Measurements from ENCODE around the gene C1QTNF6.

The C1QTNF6 gene

DNA sequence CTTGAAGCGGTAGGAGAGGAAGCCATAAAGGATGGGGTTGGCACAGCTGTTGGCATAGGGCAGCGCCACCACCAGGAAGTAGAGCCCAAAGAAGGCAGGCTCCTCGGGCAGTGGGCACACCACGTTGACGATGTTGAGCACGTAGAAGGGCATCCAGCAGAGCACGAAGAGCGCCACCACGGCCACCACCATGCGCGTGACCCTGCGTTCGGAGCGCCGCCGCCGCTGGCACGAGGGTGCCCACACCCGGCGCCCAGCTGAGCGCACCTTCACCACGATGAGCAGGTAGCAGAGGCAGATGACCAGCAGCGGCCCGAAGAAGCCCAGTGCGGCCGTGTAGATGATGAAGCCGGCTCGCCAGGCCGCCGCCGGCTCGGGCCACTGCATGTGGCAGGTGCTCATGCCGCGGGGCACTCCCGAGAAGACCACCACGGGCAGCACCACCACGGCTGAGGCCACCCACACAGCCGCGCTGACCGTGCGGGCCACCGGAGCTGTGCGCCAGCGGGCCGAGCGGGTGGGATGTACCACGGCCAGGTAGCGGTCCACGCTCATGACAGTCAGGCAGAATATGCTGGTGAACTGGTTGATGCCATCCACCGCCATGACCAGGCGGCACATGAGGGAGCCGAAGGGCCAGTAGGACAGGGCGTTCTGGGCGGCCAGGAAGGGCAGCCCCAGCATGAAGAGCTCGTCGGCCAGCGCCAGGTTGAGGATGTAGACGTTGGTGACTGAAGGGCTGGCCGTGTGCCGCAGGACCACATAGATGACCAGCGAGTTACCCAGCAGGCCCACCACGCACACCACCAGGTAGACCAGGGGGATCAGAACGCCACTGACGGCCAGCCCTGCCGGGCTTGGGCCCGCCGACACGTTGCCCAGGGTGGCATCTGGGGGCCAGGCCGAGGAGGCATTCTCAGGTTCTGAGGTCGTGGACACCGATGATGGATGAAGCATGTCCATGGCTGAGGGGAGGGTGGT is 19.1 kb upstream of the C1QTNF6 start:
- Histone ChIP-seq H3K27ac (ENCODE audit: insufficient read depth in 1 of 2, low read depth in 1 of 2, low read length in 2 of 2, poor library complexity in 1 of 2, severe bottlenecking in 2 of 2) (no peak overlapping the region), H3K27me3 (replicated peaks in 2 of 5; ENCODE audit: control insufficient read depth in 4 of 5, insufficient read depth in 5 of 5, low read length in 4 of 5) (no peaks in the 10 kb centered on the region), H3K4me1 (ENCODE audit: control extremely low read depth in 1 of 4, control insufficient read depth in 4 of 4, insufficient read depth in 4 of 4, low read length in 3 of 4) (peaks cover 0 to 1% (median under 1%) of the 10 kb centered on the region in 4 experiments), H3K36me3 (ENCODE audit: control insufficient read depth in 4 of 4, insufficient read depth in 4 of 4, low read length in 3 of 4) (no peaks in the 10 kb centered on the region), H3K9me3 (ENCODE audit: control extremely low read depth in 1 of 5, control insufficient read depth in 4 of 5, insufficient read depth in 2 of 5, low read depth in 1 of 5, low read length in 4 of 5) (no peaks in the 10 kb centered on the region), H3K4me3 (ENCODE audit: control insufficient read depth in 1 of 7, extremely low read depth in 1 of 7, insufficient read depth in 4 of 7, low read depth in 2 of 7, low read length in 6 of 7) (no peak overlapping the region)
- POLR2A ChIA-PET = no interaction called here
- no peak for DNase-seq
- whole genome bisulfite sequencing (ENCODE audit: insufficient coverage) = 92% methylated on average over 61 of the region's 71 CpGs
- CTCF ChIA-PET = interaction anchor here (0.6 to 2.5 kb wide), 4 partner anchors 8 to 125 kb away, joined by 3 to 8 read pairs (median 6); no protein-coding TSS in a partner anchor

DNA sequence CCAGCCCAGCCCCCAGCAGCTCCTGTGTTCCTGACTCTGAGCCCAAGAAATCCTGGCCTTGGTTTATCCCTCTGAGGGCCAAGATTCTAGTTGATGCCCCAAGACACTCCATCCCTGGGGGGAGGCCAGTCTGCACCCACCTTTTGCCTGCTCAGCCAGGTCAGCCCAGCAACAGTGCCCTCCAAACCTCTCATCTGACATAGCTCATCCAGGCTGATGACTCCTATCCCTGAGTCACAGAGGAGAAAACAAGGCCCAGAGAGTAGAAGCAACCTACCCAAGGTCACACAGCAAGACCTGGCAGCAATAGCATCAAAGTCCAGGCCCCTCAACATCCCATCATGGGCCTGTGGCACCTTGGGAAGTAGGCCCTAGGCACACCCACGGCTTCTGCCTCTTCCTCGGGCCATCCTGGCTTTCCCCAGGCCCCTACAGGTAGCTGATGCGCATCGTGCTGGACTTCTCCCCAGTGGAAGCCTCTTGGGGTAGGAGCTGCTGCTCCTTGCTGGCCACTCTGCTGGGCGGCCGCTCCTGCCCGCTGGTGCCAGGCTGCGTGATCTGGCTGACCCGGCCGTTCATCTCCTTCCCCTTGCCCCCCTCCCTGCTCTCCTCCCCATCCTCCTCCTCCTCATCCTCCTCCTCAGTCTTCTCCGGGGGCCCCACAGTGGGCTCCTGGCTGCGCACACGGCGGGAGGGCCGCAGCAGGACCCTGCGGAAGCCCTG is 18.2 kb upstream of the C1QTNF6 start:
- 92% methylated on average over 5 of the region's 16 CpGs for WGBS (ENCODE audit: insufficient coverage)
- H3K27me3 ChIP-seq (replicated peaks in 2 of 5; ENCODE audit: control insufficient read depth in 4 of 5, insufficient read depth in 5 of 5, low read length in 4 of 5) = no peaks in the 10 kb centered on the region
- CTCF ChIA-PET = interaction anchor here (0.6 to 2.5 kb wide), 8 partner anchors 8 to 126 kb away, joined by 3 to 8 read pairs (median 3); no protein-coding TSS in a partner anchor

DNA sequence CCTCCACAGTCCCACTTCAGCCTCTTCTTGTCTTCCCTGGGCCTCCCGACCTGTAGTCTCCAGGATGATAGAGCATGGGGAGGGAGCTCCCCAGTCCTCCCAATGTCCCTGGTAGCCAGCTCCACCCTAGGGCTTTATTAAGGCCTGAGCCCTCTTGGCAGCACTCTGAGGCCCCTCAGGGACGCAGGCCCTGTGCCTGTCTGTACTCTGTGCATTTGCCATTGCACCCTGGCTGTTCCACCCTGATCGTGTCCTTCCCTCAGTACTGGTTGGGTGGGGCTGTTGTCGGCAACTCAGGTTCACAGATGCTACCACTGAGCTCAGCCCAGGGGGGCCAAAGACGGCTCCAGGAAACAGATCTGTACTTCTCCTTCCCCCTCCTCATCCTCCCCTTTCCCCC is 17.0 kb upstream of the C1QTNF6 start:
- DNase-seq = no peak
- Histone ChIP-seq H3K27ac (ENCODE audit: insufficient read depth in 1 of 2, low read depth in 1 of 2, low read length in 2 of 2, poor library complexity in 1 of 2, severe bottlenecking in 2 of 2) (no peak overlapping the region), H3K4me3 (ENCODE audit: control insufficient read depth in 1 of 7, extremely low read depth in 1 of 7, insufficient read depth in 4 of 7, low read depth in 2 of 7, low read length in 6 of 7) (no peak overlapping the region), H3K36me3 (ENCODE audit: control insufficient read depth in 4 of 4, insufficient read depth in 4 of 4, low read length in 3 of 4) (no peaks in the 10 kb centered on the region), H3K4me1 (ENCODE audit: control extremely low read depth in 1 of 4, control insufficient read depth in 4 of 4, insufficient read depth in 4 of 4, low read length in 3 of 4) (peaks cover 0 to 8% (median 1%) of the 10 kb centered on the region in 4 experiments), H3K9me3 (ENCODE audit: control extremely low read depth in 1 of 5, control insufficient read depth in 4 of 5, insufficient read depth in 2 of 5, low read depth in 1 of 5, low read length in 4 of 5) (no peaks in the 10 kb centered on the region), H3K27me3 (replicated peaks in 2 of 5; ENCODE audit: control insufficient read depth in 4 of 5, insufficient read depth in 5 of 5, low read length in 4 of 5) (no peaks in the 10 kb centered on the region)
- POLR2A ChIA-PET = no interaction called here
- CTCF ChIA-PET = interaction anchor here (0.9 to 2.5 kb wide), 5 partner anchors 10 to 42 kb away, joined by 3 to 8 read pairs (median 3); no protein-coding TSS in a partner anchor
- 93% methylated on average over 5 of the region's 5 CpGs for WGBS (ENCODE audit: insufficient coverage)

More for the DNA sequence above, 18.2 kb upstream of the C1QTNF6 start:
- POLR2A ChIA-PET = no interaction called here
- H3K9me3 ChIP-seq (ENCODE audit: control extremely low read depth in 1 of 5, control insufficient read depth in 4 of 5, insufficient read depth in 2 of 5, low read depth in 1 of 5, low read length in 4 of 5) = no peaks in the 10 kb centered on the region
- no peak for DNase-seq
- H3K27ac ChIP-seq (ENCODE audit: insufficient read depth in 1 of 2, low read depth in 1 of 2, low read length in 2 of 2, poor library complexity in 1 of 2, severe bottlenecking in 2 of 2) = no peak overlapping the region
- peaks cover 0 to 5% (median under 1%) of the 10 kb centered on the region in 4 experiments for H3K4me1 ChIP-seq (ENCODE audit: control extremely low read depth in 1 of 4, control insufficient read depth in 4 of 4, insufficient read depth in 4 of 4, low read length in 3 of 4)
- H3K36me3 ChIP-seq (ENCODE audit: control insufficient read depth in 4 of 4, insufficient read depth in 4 of 4, low read length in 3 of 4) = no peaks in the 10 kb centered on the region
- H3K4me3 ChIP-seq (ENCODE audit: control insufficient read depth in 1 of 7, extremely low read depth in 1 of 7, insufficient read depth in 4 of 7, low read depth in 2 of 7, low read length in 6 of 7) = no peak overlapping the region

DNA sequence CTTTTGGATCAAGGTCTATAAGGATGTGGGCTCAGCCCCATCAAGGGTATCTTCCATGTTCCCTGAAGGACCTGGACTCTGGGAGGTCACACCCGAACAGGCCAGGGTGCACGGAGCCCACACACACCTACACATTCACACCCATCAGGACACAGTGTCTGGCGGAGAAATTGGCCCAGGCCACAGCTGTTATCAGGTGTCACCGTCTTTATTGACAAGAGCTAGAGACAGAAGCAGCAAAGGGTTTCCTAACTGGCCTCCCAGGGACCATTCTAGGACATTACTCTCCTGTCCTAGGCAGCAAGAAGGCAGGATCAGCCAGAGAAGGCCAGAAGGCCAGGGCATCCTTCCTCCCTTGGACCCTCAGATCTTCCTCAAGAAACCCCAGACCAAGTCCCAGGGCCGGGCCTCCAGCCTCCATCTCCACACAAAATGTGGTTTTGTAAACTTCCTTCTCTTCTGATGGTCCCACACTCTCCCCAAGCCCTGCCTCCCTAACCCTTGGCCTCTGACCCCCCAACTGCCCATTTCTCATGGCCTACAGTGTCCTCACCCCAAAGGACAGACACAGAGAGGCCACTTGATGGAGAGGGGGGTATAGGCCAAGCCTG is 16.1 kb upstream of the C1QTNF6 start:
- ChIA-PET CTCF (no interaction called here), POLR2A (no interaction called here)
- no peak overlapping the region for H3K27ac ChIP-seq (ENCODE audit: insufficient read depth in 1 of 2, low read depth in 1 of 2, low read length in 2 of 2, poor library complexity in 1 of 2, severe bottlenecking in 2 of 2)
- WGBS (ENCODE audit: insufficient coverage) = 88% methylated on average over 5 of the region's 5 CpGs
- peaks cover 0 to 13% (median 7%) of the 10 kb centered on the region in 4 experiments for H3K4me1 ChIP-seq (ENCODE audit: control extremely low read depth in 1 of 4, control insufficient read depth in 4 of 4, insufficient read depth in 4 of 4, low read length in 3 of 4)
- H3K27me3 ChIP-seq (replicated peaks in 2 of 5; ENCODE audit: control insufficient read depth in 4 of 5, insufficient read depth in 5 of 5, low read length in 4 of 5) = no peaks in the 10 kb centered on the region
- DNase-seq = no peak
- H3K36me3 ChIP-seq (ENCODE audit: control insufficient read depth in 4 of 4, insufficient read depth in 4 of 4, low read length in 3 of 4) = no peaks in the 10 kb centered on the region
- no peaks in the 10 kb centered on the region for H3K9me3 ChIP-seq (ENCODE audit: control extremely low read depth in 1 of 5, control insufficient read depth in 4 of 5, insufficient read depth in 2 of 5, low read depth in 1 of 5, low read length in 4 of 5)
- no peak overlapping the region for H3K4me3 ChIP-seq (ENCODE audit: control insufficient read depth in 1 of 7, extremely low read depth in 1 of 7, insufficient read depth in 4 of 7, low read depth in 2 of 7, low read length in 6 of 7)

DNA sequence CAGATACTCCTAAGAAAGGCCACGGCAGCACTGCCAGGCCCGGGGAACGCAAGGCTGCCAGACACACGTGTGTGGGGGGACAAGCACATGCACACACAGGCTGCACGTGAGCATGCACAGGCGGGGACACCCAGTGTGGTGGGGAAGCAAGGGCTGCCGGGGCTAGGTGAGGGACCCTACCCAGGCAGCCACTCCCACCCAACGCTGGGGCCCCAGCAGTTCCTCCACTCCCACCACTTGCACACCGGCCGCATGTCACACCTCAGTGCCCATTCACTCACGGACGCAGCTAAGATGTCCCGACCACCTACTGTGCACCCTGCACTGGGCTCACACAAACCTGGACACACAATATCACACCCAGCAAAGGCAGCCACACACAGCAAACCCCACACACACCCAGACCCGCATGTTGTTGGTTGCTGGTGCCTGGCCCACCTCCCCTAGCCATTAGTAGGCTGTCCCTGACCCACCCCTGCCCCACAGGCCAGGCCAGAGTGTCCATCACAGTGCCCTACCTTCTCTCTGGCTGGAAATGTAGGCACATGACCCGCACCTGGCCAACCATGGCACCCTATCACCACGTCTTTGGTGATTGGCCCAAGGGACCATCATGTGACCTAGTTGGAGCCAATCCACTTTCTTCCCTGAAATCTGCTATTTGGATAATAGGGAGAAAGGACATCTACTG is 15.5 kb upstream of the C1QTNF6 start:
- WGBS (ENCODE audit: insufficient coverage) = 91% methylated on average over 15 of the region's 16 CpGs
- POLR2A ChIA-PET = no interaction called here
- H3K27me3 ChIP-seq (replicated peaks in 2 of 5; ENCODE audit: control insufficient read depth in 4 of 5, insufficient read depth in 5 of 5, low read length in 4 of 5) = no peaks in the 10 kb centered on the region
- no peak overlapping the region for H3K4me3 ChIP-seq (ENCODE audit: control insufficient read depth in 1 of 7, extremely low read depth in 1 of 7, insufficient read depth in 4 of 7, low read depth in 2 of 7, low read length in 6 of 7)
- peaks cover 0 to 18% (median 12%) of the 10 kb centered on the region in 4 experiments for H3K4me1 ChIP-seq (ENCODE audit: control extremely low read depth in 1 of 4, control insufficient read depth in 4 of 4, insufficient read depth in 4 of 4, low read length in 3 of 4)
- no peak overlapping the region for H3K27ac ChIP-seq (ENCODE audit: insufficient read depth in 1 of 2, low read depth in 1 of 2, low read length in 2 of 2, poor library complexity in 1 of 2, severe bottlenecking in 2 of 2)
- no peak for DNase-seq
- no peaks in the 10 kb centered on the region for H3K9me3 ChIP-seq (ENCODE audit: control extremely low read depth in 1 of 5, control insufficient read depth in 4 of 5, insufficient read depth in 2 of 5, low read depth in 1 of 5, low read length in 4 of 5)
- CTCF ChIA-PET = no interaction called here
- no peaks in the 10 kb centered on the region for H3K36me3 ChIP-seq (ENCODE audit: control insufficient read depth in 4 of 4, insufficient read depth in 4 of 4, low read length in 3 of 4)

DNA sequence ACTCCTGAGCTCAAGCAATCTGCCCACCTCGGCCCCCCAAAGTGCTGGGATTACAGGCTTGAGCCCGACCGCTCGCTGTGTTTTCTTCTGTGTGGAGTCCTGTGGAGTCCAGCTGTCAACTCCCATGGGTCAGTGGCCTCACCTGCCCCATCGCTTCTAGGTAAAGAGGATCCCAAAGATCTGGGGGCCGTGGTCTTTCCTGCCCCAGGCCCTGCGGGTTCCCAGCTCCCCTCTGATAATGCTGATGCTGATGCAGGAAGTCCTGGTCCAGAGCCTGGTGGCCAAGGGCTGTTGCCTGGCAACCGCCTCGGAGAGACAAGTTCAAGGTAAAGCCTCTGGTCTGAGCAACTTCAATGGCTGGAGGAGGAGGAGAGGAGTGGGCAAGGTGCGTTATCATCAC is 14.7 kb upstream of the C1QTNF6 start:
- WGBS (ENCODE audit: insufficient coverage) = 98% methylated on average over 7 of the region's 10 CpGs
- H3K9me3 ChIP-seq (ENCODE audit: control extremely low read depth in 1 of 5, control insufficient read depth in 4 of 5, insufficient read depth in 2 of 5, low read depth in 1 of 5, low read length in 4 of 5) = no peaks in the 10 kb centered on the region
- H3K4me3 ChIP-seq (ENCODE audit: control insufficient read depth in 1 of 7, extremely low read depth in 1 of 7, insufficient read depth in 4 of 7, low read depth in 2 of 7, low read length in 6 of 7) = no peak overlapping the region
- no peak for DNase-seq
- ChIA-PET POLR2A (no interaction called here), CTCF (interaction anchor here (0.9 to 2.1 kb wide), 4 partner anchors 14 to 126 kb away, joined by 3 to 4 read pairs (median 3); no protein-coding TSS in a partner anchor)
- peaks cover 3 to 25% (median 19%) of the 10 kb centered on the region in 4 experiments for H3K4me1 ChIP-seq (ENCODE audit: control extremely low read depth in 1 of 4, control insufficient read depth in 4 of 4, insufficient read depth in 4 of 4, low read length in 3 of 4)
- no peaks in the 10 kb centered on the region for H3K27me3 ChIP-seq (replicated peaks in 2 of 5; ENCODE audit: control insufficient read depth in 4 of 5, insufficient read depth in 5 of 5, low read length in 4 of 5)
- no peak overlapping the region for H3K27ac ChIP-seq (ENCODE audit: insufficient read depth in 1 of 2, low read depth in 1 of 2, low read length in 2 of 2, poor library complexity in 1 of 2, severe bottlenecking in 2 of 2)
- H3K36me3 ChIP-seq (ENCODE audit: control insufficient read depth in 4 of 4, insufficient read depth in 4 of 4, low read length in 3 of 4) = no peaks in the 10 kb centered on the region

Measured in common myeloid progenitor, CD34-positive (primary cell).